ENCODE data around the gene TEX261. TPM values are rescaled to one million over a fixed set of nuclear protein-coding genes. Genes with fewer than 3 reads are reported as not detected.

The TEX261 gene
- total RNA-seq, 2 experiments from 2014 or later, result 34.5 to 45.8 TPM

DNA sequence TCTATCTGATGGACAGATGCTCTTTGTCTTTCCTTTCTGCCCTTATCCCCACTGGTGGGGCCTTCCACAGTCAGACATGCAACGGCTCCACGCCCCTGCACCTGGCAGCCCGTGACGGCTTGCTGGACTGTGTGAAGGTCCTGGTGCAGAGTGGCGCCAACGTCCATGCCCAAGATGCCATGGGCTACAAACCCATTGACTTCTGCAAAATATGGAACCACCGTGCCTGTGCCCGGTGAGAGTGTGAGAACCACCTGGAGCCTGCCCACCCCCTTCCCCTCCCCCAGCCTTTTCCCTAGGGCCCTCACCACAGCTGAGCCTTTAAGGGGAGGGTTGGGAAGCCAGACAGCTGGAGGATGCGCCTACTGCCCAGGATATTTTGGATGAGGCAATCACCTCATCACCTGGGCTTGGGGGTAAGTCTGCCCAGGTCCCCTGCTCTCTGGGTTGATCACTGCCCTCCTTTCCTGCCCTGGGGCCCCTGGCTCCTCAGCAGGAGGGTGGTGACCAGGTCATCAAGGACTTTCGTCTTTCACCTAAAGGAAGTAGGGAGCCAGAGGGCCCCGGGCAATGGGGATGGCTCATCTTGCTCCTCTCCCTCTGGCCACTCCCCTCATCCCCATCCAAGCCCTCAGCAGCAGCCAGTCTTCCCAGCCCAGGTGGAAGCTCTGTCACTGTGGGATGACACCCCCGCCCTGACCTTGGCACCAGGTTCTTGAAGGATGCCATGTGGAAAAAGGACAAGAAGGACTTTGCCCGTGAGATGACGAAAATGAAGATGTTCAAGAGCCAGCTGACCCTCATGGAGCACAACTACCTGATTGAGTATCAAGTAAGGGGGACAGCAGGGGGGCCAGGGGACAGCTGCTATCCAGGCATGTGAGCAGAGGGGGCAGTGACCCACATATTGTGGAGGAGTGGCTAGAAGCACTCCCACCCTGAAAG is 12.5 kb downstream of the TEX261 start:
- ChIA-PET CTCF (ENCODE audit: unreplicated experiment) (no interaction called here), POLR2A (no interaction called here)
- BruUV-seq (replicated peaks), result no TSS peak
- TF ChIP-seq CTCF (conservative IDR thresholded peaks at IDR 0.05; ENCODE audit: low read length) (no peak), EZH2phosphoT487 (IDR thresholded peaks at IDR 0.05; ENCODE audit: borderline replicate concordance, low read depth, low read length) (no peak)
- Histone ChIP-seq H3K4me2 (ENCODE audit: low read length) (no peak overlapping the region), H3K9me3 (ENCODE audit: low read length) (no peaks in the 10 kb centered on the region), H4K20me1 (ENCODE audit: insufficient read depth, low read length) (no peaks in the 10 kb centered on the region), H3K4me1 (ENCODE audit: insufficient read depth, low read length, poor library complexity, severe bottlenecking) (peaks cover 4% of the 10 kb centered on the region), H3K4me3 (ENCODE audit: low read depth, low read length, poor library complexity, severe bottlenecking) (no peak overlapping the region), H3K9me2 (ENCODE audit: insufficient read depth, low read length) (no peaks in the 10 kb centered on the region), H3K27ac (ENCODE audit: low read depth, low read length, poor library complexity, severe bottlenecking) (no peak overlapping the region), H3K79me2 (ENCODE audit: insufficient read depth, low read depth, low read length) (no peaks in the 10 kb centered on the region), H2AFZ (ENCODE audit: low read length) (no peak overlapping the region), H3K36me3 (ENCODE audit: insufficient read depth, low read length) (peaks cover 32% of the 10 kb centered on the region)
- no peak for DNase-seq (ENCODE audit: low spot score)
- intact Hi-C loops (cut with micrococcal nuclease; ENCODE audit: unreplicated experiment), result no loop called here

GRCh38 chr2:70981421-70981820 is 13.3 kb downstream of the TEX261 start:
- Histone ChIP-seq H3K9me2 (ENCODE audit: insufficient read depth, low read length) (no peaks in the 10 kb centered on the region), H3K4me3 (ENCODE audit: low read depth, low read length, poor library complexity, severe bottlenecking) (no peak overlapping the region), H2AFZ (ENCODE audit: low read length) (no peak overlapping the region), H3K9me3 (ENCODE audit: low read length) (no peaks in the 10 kb centered on the region), H3K36me3 (ENCODE audit: insufficient read depth, low read length) (peaks cover 24% of the 10 kb centered on the region), H3K79me2 (ENCODE audit: insufficient read depth, low read depth, low read length) (no peaks in the 10 kb centered on the region), H3K4me1 (ENCODE audit: insufficient read depth, low read length, poor library complexity, severe bottlenecking) (peaks cover 4% of the 10 kb centered on the region), H3K27ac (ENCODE audit: low read depth, low read length, poor library complexity, severe bottlenecking) (no peak overlapping the region), H3K4me2 (ENCODE audit: low read length) (no peak overlapping the region), H4K20me1 (ENCODE audit: insufficient read depth, low read length) (no peaks in the 10 kb centered on the region)
- no peak for DNase-seq (ENCODE audit: low spot score)
- CTCF ChIA-PET (ENCODE audit: unreplicated experiment), result no interaction called here
- no peak for TF ChIP-seq EZH2phosphoT487 (IDR thresholded peaks at IDR 0.05; ENCODE audit: borderline replicate concordance, low read depth, low read length)
- TF ChIP-seq CTCF (conservative IDR thresholded peaks at IDR 0.05; ENCODE audit: low read length), result no peak
- intact Hi-C loops (cut with micrococcal nuclease; ENCODE audit: unreplicated experiment), result no loop called here
- no TSS peak for BruUV-seq (replicated peaks)
- POLR2A ChIA-PET, result no interaction called here

DNA sequence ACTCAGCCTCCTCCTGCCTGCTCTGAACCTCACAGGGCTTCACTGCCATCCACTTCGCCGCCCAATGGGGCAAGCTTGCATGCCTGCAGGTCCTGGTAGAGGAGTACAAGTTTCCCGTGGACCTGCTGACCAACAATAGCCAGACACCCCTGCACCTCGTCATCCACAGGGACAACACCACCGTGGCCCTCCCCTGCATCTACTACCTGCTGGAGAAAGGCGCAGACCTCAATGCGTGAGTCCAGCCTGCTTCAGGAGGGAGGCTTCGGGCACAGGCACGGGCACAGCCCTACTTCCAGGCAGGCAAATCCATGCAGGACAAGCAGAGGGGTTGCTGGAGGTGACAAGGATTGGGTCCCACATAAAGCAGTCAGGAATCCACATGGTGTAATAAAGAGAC is 15.0 kb downstream of the TEX261 start:
- Histone ChIP-seq H3K4me1 (ENCODE audit: insufficient read depth, low read length, poor library complexity, severe bottlenecking) (peaks cover 4% of the 10 kb centered on the region), H3K36me3 (ENCODE audit: insufficient read depth, low read length) (peaks cover 6% of the 10 kb centered on the region; the same call in 1 of the 2 replicates), H3K4me3 (ENCODE audit: low read depth, low read length, poor library complexity, severe bottlenecking) (no peak overlapping the region), H3K4me2 (ENCODE audit: low read length) (no peak overlapping the region), H3K9me2 (ENCODE audit: insufficient read depth, low read length) (no peaks in the 10 kb centered on the region), H3K27ac (ENCODE audit: low read depth, low read length, poor library complexity, severe bottlenecking) (no peak overlapping the region), H4K20me1 (ENCODE audit: insufficient read depth, low read length) (no peaks in the 10 kb centered on the region), H3K9me3 (ENCODE audit: low read length) (no peaks in the 10 kb centered on the region), H3K79me2 (ENCODE audit: insufficient read depth, low read depth, low read length) (no peaks in the 10 kb centered on the region), H2AFZ (ENCODE audit: low read length) (no peak overlapping the region)
- TF ChIP-seq CTCF (conservative IDR thresholded peaks at IDR 0.05; ENCODE audit: low read length) (no peak), EZH2phosphoT487 (IDR thresholded peaks at IDR 0.05; ENCODE audit: borderline replicate concordance, low read depth, low read length) (no peak)
- no peak for DNase-seq (ENCODE audit: low spot score)
- intact Hi-C loops (cut with micrococcal nuclease; ENCODE audit: unreplicated experiment), result no loop called here
- ChIA-PET CTCF (ENCODE audit: unreplicated experiment) (no interaction called here), POLR2A (no interaction called here)
- no TSS peak for BruUV-seq (replicated peaks)

All from OCI-LY7 (cell line).